ENCODE measurements around the gene TMEM130.

TMEM130 gene, protein sequence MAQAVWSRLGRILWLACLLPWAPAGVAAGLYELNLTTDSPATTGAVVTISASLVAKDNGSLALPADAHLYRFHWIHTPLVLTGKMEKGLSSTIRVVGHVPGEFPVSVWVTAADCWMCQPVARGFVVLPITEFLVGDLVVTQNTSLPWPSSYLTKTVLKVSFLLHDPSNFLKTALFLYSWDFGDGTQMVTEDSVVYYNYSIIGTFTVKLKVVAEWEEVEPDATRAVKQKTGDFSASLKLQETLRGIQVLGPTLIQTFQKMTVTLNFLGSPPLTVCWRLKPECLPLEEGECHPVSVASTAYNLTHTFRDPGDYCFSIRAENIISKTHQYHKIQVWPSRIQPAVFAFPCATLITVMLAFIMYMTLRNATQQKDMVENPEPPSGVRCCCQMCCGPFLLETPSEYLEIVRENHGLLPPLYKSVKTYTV

DNA sequence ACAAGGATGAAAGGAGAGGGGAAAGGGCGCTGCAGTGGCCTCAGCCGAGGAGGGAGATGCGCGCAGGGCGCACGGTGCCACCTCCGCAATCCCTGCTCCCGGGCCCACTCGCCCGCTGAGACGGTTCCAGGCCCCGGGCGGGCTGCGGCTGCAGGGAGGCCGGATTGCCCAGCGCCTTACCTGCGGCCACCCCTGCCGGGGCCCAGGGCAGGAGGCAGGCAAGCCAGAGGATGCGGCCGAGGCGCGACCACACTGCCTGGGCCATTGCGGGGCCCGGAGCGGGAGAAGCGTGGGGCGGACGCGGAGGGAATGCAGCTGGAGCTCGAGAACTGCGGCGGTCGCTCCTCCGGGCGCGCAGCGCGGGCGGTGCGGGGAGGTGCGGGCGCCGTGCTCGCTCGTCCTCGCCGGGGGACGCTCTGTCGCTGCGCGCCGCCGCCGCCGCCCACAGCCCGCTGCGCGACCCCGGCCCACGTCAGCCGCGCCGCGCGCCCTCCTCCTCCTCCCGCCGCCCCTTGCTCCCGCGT lies at the start of gene TMEM130:
Gene TMEM130, minus strand, starts transcription at position 418 of the 524 bp plus-strand sequence. Its CDS starts 153 bp downstream, at position 265.
- DNase-seq: no peak

DNA sequence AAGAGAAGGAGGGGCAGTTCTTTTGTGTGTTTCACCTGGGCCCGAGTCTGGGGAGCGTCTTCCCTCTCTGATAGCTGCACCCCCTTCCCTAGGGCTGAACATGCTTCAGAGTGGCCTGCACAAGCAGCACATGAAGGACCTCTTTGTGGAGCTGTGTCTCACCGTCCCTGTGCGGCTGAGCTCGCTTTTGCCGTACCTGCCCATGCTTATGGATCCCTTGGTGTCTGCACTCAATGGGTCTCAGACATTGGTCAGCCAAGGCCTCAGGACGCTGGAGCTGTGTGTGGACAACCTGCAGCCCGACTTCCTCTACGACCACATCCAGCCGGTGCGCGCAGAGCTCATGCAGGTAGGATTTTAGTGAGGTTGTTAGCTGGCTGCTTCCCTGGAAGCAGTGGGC lies 47.5 kb upstream of the TMEM130 start:
- DNase-seq: no peak

DNA sequence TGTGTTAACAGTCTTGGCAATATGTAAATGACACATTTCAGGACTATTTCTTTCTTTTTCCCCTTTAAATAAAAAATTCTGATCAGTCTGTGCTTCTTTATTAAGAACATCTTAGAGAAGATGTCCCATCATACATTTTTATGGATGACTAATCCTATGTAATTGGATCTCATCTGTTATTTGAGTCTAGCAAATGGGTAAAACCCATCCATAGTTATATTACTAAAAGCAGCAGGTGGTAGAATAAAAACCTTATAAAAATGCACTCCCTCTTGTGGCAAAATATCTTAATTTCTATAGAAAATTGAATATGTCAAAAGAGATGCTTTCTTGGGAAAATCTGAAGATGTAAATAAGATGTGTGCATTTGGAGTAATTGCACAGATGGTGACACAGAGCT lies 43.8 kb upstream of the TMEM130 start:
- DNase-seq: no peak

DNA sequence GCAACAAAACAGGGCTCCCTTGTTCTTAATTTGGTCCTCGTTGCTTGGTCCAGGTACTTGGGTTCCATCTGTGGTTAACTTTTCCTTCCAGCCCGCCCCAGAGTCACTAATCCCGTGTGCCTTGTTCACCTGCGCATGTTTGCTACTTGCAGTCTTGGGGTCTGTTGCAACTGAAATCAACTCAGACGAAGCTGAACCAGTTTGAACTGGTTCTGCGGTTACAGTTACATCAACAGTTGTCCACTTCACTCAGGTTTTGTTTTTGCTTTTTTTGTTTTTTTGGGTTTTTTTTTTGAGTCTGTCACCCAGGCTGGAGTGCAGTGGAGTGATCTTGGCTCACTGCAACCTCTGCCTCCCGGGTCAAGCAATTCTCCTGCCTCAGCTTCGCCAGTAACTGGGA lies 43.2 kb upstream of the TMEM130 start:
- no peak for DNase-seq

DNA sequence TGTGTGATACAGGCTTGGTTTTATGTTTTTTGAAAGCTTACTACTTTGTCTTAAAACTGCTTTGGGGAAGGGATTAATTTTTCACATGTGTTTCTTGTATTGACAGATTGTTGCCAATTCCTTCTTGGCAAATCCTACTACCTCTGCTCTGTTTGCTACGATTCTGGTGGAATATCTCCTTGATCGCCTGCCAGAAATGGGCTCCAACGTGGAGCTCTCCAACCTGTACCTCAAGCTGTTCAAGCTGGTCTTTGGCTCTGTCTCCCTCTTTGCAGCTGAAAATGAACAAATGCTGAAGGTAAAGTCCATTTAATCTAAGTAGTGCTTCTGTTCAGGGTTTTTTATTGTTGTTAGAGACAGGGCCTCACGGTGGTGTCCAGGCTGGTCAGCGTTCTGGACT lies 42.1 kb upstream of the TMEM130 start:
- no peak for DNase-seq

DNA sequence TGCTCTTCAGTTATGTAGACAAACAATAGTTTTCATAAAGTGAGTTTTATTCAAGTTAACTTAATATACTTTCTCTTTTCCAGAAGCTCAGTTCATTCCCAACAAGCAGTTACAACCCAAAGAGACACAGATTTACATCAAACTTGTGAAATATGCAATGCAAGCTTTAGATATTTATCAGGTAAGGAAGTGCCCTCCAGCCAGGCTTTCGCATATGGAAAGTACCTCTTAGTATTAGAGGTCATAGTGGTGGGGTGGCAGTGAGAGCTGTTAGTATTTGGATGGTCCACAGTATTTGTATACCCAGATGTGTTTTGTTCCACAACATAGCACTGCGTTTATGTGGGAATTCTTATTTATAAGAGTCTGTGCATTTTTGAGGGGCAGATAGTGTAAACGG lies 40.6 kb upstream of the TMEM130 start:
- DNase-seq: no peak

DNA sequence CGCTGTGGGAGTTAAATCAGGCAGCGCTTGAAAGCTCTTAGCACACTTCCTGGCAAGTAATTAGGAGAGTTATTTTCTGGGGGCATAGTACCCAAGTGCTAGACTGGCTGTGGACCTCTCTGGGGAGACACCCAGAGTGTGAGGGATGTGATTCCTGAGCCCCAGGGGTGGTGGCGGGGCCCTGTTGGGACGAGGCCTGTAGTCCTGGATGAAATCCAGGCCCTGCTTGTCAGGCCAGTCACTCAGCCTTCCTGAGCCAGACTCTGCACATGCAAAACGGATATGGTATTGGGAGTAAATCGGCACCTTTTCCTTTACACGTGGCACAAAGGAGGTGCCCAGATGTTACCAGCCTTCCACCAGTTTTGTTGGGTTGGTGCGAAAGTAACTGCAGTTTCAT lies 39.7 kb upstream of the TMEM130 start:
- DNase-seq: no peak

DNA sequence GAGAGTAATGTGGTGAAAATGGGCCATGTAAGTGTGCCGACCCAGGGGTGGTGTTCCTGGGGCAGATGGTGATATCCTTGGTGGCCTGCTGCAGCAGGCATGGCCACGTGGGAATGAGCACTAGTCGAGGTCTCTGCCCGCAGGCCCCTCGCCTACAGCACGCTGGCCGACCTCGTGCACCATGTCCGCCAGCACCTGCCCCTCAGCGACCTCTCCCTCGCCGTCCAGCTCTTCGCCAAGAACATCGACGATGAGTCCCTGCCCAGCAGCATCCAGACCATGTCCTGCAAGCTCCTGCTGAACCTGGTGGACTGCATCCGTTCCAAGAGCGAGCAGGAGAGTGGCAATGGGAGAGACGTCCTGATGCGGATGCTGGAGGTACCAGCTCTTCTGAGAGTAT lies 38.8 kb upstream of the TMEM130 start:
- DNase-seq: no peak

DNA sequence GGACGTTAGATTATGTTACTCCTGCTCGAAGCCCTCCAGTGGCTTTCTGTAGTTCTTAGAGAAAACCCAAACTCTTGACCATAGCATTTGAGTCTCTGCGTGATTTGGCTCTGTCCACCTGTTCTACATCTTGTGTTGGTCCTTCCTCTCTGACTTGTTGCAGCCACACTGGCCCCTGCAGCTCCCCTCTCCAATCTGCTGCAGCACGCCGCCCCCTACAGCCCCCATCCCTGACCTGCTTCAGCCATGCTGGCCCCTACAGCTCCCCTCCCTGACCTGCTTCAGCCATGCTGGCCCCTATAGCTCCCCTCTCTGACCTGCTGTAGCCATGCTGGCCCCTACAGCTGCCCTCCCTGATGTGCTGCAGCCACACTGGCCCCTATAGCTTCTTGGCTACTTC lies 37.8 kb upstream of the TMEM130 start:
- DNase-seq: no peak

DNA sequence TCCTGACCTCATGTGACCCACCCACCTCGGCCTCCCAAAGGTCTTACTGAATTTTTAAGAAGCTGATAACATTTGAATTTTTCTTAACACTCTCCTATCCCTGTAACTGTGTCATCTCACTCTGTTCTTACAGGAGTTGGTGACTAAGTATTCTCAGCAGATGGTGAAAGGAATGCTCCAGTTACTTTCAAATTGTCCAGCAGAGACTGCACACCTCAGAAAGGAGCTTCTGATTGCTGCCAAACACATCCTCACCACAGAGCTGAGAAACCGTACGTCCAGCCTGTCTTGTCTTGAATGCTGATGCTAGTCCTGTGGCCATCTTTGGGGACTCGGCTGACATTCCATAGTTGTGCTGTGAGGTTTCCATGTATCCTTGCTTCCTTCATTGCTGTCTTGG lies 33.4 kb upstream of the TMEM130 start:
- no peak for DNase-seq

DNA sequence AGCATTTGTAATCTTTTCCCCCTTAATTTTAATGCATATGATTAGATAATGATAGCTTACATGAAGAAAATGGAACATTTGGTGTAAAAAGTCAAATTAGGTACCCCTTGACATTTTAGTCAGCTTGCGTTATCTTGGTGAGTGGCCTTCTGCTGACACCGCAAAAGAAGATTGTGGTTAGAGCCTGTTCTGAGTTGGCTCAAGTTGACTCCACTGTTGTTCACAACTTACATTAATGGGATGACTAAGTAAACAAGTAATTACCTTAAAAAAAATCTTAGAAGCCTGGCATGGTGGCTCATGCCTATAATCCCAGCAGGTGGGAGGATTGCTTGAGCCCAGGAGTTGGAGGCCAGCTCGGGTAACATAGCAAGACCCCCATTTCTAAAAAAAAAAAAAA lies 32.7 kb upstream of the TMEM130 start:
- DNase-seq: no peak

DNA sequence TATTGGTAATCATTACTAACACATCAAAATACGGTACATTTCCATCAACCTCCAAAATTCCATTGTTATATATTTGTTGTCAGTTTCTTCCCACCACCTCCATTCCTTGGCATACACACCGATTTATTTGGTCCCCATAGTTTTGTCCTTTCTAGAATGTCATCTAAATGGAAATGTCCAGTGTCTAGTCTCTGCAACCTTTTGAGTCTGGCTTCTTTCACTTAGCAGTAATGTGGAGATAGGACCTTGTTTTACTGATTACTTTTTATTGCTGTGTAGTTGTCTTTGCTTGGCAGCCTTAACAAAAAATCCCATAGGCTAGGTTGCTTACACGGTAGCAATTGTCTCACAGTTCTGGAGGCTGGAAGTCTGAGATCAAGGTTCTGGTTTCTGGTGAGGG lies 31.0 kb upstream of the TMEM130 start:
- no peak for DNase-seq

DNA sequence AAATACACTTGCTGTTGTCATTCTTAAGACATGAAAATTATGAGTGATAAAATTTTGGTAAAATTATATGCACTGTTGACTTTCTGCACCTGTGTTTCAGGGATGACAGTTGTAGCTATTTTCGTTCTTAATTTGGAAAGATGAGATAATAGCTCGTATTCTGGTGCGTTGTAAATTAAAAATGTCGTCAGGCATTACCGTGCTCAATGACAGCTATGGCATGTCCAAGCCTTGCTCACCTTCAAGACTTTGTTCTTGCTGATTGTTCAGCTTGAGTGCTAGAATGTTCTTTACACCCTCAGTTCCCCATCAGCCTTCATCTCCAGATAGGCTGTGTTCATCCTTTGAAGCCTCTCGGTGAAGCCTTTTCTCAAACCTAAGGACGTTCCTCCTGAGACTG lies 30.0 kb upstream of the TMEM130 start:
- no peak for DNase-seq

DNA sequence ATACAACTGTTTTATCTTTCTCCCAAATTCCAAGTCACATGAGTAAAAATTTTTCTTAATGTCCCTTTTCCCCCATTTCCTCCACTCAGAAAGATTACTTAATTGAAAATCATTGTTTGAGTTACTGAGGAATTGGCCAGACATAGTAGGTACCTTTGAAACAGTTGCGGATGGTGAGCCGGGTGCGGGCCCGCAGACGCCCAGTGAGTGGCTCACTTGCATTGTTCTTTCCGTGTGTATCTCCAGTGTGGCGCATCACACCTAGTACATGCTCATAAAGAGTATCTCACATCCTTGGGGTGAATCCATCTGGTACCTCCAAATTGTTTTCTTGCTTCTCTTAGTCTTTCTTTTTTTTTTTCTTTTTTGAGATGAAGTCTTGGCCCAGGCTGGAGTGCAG lies 22.8 kb upstream of the TMEM130 start:
- DNase-seq: no peak

DNA sequence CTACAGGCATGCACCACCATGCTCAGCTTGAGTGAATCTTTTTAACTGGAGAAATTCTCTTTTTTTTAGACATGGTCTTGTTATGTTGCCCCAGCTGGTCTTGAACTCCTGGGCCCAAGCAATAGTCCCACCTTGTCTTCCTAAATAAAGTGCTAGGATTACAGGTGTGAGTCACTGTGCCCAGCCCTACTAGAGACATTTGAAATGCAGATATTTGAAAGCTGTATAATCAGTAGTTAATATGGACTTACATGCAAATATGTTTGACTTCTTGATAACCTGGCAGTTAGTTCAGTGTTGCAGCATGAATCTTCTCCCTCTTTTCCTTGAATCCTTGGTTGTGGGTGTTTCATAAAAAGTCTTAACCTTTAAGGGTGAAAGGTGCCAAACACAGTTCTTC lies 17.2 kb upstream of the TMEM130 start:
- DNase-seq: no peak

DNA sequence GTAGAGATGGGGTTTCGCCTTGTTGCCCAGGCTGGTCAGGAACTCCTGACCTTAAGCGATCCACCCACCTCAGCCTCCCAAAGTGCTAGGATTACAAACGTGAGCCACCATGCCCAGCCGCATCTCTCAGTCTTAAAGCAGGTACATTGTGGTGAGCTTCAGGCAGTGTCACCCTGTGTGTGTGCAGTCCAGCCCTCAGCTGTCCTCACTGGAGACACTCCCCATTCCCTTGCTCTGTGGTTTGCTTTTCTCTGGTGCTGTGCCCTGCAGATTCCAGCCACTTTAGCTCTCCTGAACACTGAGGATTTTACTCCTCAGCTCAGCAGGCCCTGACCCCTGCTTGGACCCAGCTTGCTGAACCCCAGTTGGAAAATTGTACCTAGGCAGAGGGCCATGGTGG lies 14.6 kb upstream of the TMEM130 start:
- DNase-seq: no peak

DNA sequence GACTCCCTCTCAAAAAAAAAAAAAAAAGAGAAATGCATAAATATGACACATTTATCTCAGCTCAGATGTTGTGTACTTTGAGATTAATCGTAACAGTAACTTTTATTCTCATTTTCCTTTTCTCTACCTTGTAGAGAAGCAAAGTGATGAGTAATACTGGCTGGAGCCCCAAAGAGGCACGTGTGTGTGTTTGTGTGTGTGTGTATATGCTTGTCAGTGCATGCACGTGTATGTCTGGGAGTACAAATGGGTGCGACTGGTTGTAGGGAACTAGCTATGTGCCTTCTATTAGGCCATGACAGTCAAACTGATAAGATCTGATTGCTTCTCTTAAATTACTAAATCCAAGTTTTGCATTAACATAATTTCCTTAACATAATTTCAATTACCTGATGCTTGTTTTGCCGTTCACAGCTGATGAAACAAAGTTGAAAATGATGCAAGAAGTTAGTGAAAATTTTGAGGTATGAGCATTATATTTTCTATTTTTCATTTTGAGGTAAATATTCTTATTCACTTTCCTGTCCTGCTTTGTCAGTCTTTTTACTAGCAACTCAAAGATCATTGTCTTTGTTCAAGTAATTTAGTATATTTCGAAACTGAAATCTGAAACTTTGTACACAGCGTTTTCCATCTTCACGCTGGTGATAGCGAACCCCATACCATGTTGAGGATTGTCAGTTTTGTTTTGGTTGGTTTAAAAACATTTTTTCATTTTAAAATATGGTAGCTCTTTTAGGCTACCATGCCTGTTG lies 11.9 kb upstream of the TMEM130 start:
- DNase-seq: no peak

DNA sequence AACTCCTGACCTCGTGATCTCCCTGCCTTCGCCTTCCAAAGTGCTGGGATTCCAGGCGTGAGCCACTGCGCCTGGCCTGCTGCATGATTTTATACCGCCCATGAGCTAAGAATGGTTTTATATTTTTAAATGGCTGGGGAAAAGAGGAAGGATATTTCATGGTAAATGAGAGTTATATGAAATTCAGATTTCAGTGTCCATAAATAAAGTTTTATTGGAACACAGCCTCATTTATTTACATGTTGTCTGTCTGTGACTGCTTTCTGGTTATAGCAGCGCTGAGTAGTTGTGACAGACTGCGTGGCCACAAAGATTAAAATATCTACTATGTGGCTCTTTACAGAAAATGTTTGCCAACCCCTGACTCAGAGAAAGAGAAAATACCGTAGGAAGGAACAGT lies 10.7 kb upstream of the TMEM130 start:
- no peak for DNase-seq

DNA sequence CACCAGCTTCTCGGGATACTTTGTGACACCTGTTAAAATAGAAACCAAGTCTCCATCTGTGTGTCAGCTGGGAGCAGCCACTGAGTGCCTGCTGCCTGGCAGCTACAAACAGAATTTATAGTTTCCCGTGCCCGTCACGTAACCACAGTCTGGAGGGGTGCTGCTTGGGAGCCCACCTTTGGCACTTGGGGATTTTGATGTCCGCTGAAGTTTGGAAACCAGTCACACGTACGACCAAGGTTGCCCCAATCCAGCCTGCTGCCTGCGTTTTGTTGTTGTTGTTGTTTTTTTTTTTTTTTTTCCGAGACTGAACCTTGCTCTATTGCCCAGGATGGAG lies 10.1 kb upstream of the TMEM130 start:
- DNase-seq: no peak

DNA sequence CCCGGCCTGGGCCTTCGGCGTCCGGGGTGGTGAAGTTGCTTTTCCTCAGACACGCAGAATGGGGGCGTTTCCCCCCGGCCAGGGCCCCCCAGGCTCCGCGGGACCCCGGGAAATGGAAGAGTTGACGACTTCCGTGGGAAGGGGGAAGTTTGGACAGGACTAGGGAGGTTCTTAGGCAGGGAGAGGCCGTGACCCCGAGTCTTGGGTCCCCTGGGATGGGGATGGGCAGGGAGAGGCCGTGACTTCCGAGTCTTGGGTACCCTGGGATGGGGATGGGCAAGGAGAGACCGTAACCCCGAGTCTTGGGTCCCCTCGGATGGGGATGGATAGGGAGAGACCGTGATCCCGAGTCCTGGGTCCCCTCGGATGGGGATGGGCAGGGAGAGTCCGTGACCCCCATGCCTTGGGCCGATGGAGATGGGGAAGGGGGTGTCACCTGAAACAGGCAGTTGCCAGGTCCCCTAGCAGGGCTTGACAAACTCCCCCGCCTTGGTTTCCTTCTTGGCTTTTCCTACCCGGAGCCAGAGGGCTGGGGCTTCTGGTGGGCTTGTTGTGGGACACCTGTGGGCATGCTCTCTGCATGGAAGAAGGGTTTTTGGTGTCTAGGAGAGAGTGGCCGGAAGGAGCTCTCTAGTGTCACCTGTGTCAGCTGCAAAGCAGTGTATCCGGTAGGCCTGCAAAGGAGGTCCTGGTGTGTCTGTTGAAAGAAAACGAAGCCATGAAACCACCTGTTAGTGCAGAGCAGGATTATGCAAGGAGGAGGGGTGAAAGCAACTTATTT lies 9.6 kb upstream of the TMEM130 start:
- peak; percentile 39 for DNase-seq

DNA sequence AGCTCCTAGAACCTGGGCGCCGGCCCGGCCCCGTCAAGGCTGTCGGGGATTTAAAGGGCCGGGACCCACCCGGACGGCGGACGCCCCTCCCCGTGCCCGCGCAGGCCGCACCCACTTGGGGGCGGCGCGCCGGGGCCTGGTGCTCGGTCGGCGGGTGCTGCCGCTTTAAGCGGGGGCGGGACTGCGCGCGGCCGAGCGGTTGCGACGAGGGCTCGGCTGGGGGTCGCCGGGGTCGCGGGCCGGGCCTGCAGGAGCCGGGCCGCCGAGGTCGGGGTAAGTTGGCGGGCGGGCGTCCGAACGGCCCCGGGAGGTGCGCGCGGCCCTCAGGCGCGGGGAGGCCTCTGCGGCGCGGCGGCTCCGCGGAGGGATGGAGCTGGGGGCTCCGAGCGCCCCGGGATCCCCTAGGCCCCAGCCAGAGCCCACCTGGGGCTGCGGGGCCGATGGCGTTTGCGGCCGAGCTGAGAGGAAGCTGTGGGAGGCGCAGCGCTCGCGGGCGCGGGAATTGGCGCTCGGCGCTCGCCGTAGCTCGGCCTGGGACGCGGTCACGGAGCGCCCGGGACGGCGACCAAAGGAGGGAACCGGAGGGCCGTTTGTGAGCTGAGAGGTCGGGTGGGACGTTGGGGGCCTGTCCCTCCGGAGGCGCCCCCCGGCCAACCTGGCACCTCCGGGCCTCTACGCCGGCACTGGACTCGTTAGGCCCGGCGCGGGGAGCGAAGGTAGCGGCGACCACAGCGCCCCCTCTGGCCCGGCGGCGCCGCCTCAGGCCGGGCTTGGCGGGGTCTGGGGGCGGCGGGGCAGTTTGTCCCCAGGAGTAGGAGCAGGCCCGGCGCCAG lies 8.8 kb upstream of the TMEM130 start, which contains the start of gene TRRAP:
Gene TRRAP, plus strand, starts transcription at position 168 of the 833 bp plus-strand sequence. CDS start 2,619 bp downstream, outside the sequence.
- DNase-seq: peak; percentile 23

DNA sequence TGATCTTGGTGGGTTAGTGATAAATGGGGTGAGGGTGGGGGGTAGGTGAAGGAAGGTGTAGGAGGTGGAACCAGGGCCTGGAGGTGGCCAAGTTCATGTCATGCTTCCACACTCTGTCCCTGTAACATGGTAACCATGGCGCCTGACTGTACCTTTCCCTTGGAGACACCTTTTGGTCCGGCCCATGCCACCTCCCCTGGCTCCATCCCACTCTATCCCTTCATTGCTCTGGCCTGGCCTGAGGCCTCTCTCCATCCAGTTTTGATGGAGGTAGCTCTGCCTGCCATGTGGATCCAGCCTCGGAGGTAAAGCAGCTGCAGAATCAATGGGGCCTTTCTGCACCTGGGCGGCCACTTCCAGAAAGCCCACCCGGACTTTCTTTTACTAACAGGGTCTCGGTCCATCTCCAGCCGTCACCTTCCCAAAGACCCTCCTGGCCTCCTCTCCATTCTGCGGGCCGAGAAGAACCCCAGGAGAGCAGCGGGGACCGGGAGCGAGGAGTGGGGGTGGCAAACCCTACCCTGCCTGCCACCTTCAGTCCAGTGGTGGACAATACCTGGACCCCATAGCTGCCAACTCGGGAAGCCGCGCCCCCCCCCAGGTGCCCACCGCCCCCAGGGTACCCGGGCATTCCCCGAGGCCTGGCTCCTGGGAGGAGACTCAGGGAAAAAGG lies 8.0 kb upstream of the TMEM130 start:
- no peak for DNase-seq
